Measurements from ENCODE around the gene HMG20B.

- TF ChIP-seq, protein P1, sequence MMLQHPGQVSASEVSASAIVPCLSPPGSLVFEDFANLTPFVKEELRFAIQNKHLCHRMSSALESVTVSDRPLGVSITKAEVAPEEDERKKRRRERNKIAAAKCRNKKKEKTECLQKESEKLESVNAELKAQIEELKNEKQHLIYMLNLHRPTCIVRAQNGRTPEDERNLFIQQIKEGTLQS (IDR thresholded peaks at IDR 0.05): no peak
- TF ChIP-seq, protein P2, sequence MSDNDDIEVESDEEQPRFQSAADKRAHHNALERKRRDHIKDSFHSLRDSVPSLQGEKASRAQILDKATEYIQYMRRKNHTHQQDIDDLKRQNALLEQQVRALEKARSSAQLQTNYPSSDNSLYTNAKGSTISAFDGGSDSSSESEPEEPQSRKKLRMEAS (IDR thresholded peaks at IDR 0.05): no peak
- TF ChIP-seq JUND (IDR thresholded peaks at IDR 0.05): no peak
- no peak for TF ChIP-seq EZH2phosphoT487 (IDR thresholded peaks at IDR 0.05; ENCODE audit: borderline replicate concordance)
- TF ChIP-seq RAD21 (IDR thresholded peaks at IDR 0.05; ENCODE audit: low read depth): no peak
- TF ChIP-seq, protein P3, sequence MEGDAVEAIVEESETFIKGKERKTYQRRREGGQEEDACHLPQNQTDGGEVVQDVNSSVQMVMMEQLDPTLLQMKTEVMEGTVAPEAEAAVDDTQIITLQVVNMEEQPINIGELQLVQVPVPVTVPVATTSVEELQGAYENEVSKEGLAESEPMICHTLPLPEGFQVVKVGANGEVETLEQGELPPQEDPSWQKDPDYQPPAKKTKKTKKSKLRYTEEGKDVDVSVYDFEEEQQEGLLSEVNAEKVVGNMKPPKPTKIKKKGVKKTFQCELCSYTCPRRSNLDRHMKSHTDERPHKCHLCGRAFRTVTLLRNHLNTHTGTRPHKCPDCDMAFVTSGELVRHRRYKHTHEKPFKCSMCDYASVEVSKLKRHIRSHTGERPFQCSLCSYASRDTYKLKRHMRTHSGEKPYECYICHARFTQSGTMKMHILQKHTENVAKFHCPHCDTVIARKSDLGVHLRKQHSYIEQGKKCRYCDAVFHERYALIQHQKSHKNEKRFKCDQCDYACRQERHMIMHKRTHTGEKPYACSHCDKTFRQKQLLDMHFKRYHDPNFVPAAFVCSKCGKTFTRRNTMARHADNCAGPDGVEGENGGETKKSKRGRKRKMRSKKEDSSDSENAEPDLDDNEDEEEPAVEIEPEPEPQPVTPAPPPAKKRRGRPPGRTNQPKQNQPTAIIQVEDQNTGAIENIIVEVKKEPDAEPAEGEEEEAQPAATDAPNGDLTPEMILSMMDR (IDR thresholded peaks at IDR 0.05 in 2 of 3, conservative IDR thresholded peaks at IDR 0.05 in 1 of 3; ENCODE audit: borderline replicate concordance in 1 of 3, insufficient read depth in 1 of 3, low read depth in 2 of 3, low read length in 2 of 3): no peak
- no peak for TF ChIP-seq CEBPB (IDR thresholded peaks at IDR 0.05; ENCODE audit: low read depth)
- no peak for TF ChIP-seq POLR2A (IDR thresholded peaks at IDR 0.05; ENCODE audit: borderline replicate concordance, extremely low read depth, insufficient read depth, insufficient read length)
- no peak for TF ChIP-seq SRF (IDR thresholded peaks at IDR 0.05; ENCODE audit: low read depth)
- TF ChIP-seq SIN3A (IDR thresholded peaks at IDR 0.05; ENCODE audit: low read depth): no peak
These were observed 36.8 kb upstream of the HMG20B start for GRCh38 chr19:3535981-3536380.

Measured in HCT116 (cell line).